Activated T-cell treated with anti-CD3 and anti-CD28 coated beads, Interleukin-2, amount 50 U/mL, for 48 hours (primary cell): ENCODE results near the gene C1QTNF1.
A peak's percentile ranks its signal among the peaks of the same experiment; 100 is the strongest.

Experiments
- DNase-seq, 2 experiments: peaks; one replicate each; pipeline ENCODE4 v3.0.0-alpha.2; 2020

C1QTNF1 gene

GRCh38 chr17:78993241-78993956 is 30.6 kb upstream of the C1QTNF1 start:
- DNase-seq = peak; percentile 75 to 76

DNA sequence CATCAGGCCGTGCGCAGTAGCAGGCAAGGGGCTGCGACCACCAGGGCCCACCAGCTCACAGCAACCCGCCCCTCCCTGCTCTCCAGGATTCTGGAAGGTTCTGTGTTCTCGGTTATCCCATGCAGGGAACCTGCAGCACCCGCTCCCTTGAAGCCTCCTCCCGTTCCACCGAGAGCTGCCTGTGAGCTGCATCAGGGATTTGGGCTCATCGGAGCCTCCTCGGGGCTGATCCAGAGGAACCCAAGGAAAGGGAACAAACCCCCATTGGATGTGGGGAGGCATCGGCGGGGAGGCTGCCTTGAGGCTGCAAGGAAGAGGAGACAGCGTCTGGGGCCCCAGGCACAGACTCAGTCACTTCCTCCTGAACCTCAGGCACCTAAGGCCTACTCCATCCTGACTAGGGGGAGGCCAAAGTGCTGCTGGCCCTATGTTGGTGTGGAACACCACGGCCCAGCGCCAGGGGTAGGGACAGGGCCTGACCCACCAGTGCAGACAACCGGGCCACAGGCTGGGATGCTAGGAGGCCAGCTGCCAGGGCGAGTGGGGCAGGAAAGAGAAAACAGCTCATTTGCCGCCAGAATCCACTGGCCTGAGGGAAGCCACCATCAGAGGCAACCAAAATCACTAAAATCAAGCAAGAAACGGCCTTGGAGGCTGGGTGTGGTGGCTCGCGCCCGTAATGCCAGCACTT is 29.8 kb upstream of the C1QTNF1 start:
- peak in 1 of 2 experiments; percentile 13 for DNase-seq

DNA sequence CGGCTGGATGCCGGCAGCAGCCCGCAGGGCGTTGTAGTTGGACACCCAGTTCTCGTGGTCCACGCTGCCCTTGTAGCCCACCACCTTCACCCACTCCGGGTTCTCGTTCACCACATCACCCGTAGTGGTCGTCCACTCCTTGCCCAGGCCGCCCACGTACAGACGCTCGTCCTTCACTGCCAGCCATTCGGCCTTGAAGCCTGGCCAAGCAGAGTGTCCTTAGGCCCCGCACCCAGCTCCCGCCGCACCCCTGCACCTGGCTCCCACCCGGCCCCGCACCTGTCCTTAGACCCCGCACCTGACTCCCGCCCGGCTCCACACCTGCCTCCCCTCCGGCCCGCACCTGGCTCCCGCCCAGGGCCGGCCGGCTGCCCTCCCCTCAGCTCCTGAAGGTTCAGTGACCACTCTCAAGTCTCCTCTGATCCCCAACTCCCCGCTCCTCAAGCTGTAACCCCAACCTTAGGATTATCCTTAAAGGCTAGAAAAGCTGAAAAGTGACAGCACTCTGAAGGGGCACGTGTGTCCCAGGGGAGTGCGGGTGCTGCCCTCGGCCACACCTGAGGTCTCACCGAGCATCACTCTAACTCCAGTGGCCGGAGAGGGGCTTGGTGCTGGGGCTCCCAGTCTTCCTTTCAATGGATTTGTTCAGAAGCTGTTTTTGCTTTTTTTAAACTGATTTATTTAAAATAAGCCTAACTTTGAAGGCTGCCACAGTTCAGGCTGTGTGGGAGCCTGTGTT is 28.8 kb upstream of the C1QTNF1 start:
- DNase-seq = peak in 1 of 2 experiments; percentile 10

DNA sequence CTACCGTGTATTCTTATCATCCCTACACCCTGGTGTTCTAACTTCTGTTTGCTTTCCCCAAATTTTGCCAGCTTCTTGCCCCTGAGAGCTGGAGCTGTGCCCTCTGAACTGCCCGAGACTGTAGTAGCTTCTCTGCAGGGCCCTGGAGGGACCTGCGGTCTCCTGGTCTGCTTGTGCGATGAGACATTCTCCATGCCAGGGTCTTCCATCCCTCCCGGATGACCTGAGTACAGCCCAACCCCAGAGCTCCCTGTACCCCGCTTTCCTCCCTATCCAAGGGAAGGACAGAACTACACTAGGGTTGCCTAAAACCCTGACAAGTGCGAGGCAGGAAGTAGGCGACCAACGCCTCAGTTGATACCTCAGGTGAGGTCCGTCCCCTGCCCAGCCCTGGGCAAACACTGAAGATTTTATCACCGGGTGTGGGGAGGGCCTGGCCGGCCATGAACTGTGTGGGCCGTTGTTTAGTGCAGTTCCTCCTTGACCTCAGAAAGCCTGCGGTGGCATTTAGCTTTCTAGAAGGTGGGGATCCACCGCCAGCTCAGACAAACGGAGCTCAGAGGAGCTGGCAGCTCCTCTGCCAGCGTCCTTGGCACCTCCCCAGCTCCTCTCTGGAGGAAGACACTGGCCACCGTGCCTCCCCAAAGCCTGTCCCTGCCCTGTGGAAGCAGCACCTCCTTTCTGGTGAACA is 28.1 kb upstream of the C1QTNF1 start:
- peak in 1 of 2 experiments; percentile 11 for DNase-seq

GRCh38 chr17:78996781-78997201 is 27.2 kb upstream of the C1QTNF1 start:
- no peak for DNase-seq

GRCh38 chr17:78997231-78997741 is 26.7 kb upstream of the C1QTNF1 start:
- peak in 1 of 2 experiments; percentile 10 for DNase-seq

GRCh38 chr17:78997881-78998280 is 26.1 kb upstream of the C1QTNF1 start:
- DNase-seq = peak in 1 of 2 experiments; percentile 9

DNA sequence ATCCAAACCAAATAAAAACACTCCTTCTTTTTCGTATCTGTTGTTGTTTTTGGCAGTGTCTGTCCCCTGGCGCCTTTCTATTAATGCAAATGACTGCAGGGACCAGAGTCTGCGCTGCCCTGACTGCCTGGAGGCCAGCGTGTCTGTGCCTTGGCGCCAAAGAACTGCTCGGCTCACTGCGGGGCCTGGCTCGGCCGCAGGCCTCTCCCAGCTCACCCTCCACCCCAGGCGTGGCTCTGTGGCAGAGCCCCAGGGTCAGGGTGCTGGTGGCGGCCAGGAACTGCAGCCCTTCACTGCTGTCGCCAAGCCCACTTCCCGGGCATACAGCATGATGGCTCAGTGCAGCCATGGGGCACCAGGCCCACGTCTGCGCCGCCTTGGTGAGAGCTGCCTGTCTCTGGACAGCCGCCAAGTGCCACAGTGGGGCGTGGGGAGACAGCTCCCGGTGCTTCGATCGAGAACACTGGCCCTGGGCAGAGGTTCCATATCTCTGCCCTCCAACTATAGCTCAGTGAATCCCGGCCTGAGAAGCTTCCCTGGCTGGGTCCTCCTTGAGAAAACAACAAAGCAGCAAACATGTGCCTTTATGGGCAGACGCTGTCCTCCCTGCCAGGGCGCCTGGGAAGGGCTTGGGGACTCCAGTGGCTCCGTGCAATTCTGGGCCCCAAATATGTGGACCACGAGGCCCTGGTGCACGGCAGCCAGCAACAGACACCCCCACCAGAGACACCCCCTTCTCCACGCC is 25.5 kb upstream of the C1QTNF1 start:
- peak in 1 of 2 experiments; percentile 13 for DNase-seq

DNA sequence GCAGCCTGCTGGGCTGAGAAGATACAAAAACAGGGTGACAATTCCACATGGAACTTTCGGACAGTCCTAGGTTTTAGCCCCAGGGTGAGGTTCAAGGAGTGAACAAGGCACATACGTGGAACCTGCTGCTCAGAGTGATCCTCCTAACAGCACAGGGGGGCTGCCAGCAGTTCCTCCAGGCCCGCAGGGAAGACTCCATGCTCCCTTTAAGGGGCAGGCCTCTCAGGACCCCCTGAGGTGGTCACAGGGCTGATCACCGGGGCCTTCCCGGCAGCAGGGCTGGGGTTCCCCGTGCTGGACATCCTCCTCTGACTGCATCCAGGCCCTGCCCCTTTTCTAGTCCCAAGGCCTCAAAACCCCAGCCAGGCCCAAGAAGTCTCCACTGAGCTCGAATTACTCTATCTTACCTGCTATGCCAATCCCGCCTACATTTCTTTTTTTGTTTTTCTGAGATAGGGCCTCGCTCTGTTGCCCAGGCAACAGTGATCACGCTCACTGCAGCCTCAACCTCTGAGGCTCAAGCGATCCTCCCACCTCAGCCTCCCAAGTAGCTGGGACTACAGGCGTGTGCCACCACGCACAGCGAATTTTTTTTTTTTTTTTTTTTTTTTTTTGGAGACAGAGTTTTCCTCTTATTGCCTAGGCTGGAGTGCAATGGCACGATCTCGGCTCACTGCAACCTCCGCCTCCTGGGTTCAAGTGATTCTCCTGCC is 24.8 kb upstream of the C1QTNF1 start:
- peak in 1 of 2 experiments; percentile 16 for DNase-seq

- DNase-seq = peak in 1 of 2 experiments; percentile 7
Measured at GRCh38 chr17:78999947-79000395, 24.0 kb upstream of the C1QTNF1 start.

DNA sequence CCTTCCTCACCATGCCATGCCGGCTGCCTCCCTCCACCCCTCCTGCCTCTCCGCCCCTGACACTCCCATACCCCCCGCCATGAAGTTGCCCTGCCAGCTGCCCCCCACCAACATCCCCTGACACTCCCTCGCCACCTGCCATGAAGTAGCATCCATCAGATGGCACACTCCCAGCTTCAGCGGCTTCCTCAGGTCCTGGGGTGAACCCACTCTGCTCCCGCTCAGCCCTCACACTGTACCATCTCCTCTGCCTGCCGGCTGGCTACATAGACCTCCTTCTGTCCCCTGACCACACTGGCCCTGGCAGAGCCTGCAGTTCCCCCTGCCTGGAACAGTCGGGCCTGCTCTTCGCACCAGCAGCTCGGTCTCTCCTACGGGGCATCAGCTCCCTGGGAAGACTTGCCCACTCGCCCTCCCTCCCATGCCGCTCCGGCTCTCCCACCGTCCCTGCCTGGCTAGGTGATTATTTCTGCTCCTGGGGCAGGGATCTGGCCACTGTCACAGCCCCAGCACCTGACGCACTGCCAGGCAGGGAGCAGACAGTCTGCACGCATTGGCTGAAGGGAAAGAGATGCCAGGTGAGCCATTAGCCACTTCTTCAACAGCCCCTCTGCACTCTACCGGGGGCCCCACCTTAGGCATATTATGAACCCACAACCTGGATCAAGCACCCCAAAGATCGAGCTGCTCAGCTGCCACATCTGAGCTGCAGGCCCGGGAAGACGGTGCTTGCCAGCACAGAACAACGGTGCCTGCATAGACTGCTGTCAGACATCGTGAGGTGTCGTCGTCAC is 23.4 kb upstream of the C1QTNF1 start:
- peak in 1 of 2 experiments; percentile 12 for DNase-seq

GRCh38 chr17:79001190-79002020 is 22.6 kb upstream of the C1QTNF1 start:
- DNase-seq = peak in 1 of 2 experiments; percentile 17

GRCh38 chr17:79002291-79002690 is 21.7 kb upstream of the C1QTNF1 start:
- DNase-seq = peak in 1 of 2 experiments; percentile 14

DNA sequence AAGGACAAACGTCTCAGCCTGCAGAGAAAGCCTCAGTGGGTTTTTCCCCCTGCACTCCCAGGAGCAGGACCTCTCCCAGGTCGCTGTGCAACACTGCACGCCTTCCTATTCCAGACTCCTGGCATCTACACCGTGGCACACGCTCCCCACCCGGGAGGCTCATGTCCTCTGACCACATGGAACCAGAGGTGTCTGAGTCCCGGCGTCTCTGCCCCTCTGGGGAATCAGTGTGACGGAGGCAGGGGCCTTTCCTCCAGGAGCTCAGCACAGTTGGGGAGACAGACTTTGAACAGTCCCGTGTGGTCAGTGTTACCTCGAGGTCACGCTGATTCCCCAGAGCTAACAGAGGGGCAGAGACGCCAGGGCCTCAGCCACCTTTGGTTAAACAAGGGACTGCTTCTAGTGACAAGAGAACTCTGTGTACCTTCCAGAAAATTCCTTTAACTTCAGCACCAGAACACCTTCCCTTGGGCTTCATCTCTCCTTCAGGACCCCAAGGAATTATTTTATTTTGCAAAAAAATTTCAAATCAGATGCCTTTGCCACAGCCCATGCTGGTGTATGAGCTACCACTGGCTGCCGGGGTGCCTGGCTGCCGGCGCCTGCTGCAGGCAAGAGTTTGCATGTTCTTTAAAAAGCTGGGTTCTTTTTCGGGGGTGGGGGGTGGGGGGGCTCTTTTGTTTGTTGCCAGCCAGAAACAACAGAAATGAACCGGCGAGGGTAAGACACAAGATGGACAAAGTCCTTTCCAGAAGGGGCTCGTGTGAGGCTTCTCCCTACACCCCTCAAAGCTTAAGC is 21.0 kb upstream of the C1QTNF1 start:
- no peak for DNase-seq

DNA sequence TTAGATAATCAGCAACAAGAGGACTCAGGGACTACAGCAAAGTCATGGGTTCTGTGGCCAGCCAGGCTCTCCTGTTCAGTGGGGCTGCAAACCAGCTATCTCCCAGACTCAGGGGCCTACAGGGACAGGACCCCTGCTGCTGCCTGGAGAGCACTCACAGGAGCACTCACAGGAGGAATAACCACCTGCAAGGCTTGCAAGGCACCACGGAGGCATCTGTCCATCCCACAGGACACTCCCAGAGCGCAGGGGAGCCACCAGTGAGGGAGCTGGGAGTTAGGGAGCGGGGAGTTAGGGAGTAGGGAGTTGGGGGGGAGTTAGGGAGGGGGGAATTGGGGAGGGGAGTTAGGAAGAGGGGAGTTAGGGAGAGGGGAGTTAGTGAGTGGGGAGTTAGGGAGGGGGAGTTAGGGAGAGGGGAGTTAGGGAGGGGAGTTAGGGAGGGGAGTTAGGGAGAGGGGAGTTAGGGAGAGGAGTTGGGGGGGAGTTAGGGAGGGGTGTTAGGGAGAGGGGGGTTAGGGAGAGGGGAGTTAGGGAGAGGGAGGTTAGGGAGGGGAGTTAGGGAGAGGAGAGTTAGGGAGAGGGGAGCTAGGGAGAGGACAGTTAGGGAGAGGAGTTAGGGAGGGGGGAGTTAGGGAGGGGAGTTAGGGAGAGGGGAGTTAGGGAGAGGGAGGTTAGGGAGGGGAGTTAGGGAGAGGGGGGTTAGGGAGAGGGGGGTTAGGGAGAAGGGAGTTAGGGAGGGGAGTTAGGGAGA is 20.1 kb upstream of the C1QTNF1 start:
- no peak for DNase-seq

DNA sequence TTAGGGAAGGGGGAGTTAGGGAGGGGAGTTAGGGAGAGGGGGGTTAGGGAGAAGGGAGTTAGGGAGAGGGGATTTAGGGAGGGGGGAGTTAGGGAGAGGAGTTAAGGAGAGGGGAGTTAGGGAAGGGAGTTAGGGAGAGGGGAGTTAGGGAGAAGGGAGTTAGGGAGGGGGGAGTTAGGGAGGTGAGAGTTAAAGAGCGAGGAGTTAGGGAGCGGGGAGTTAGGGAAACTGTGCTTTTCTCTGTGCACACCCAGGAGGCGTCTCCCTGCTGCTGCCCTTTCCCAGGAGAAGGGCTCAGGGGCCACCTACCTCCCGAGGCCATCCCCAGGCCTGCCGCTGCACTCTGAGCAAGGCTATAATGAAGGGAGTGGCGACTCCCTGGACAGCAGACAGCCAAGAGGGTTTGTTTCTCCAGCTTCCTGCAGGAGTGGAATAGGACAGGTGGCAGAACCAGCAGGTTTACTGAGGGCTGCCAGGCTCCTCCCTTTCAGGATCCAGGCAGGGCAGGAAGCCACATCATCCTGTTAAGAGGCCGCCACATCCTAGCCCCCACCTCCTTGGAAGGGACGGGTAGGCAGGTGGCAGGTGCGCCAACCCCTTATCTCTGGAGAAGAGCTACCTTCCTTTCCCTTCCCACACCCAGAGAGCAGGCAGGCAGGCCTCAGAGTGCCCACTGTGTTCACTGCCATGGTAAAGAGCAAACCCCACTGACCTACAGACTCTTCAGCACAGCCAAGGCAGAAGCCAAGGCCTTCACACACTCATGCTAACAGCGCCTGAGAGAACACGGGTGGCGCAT is 18.7 kb upstream of the C1QTNF1 start:
- DNase-seq = no peak

DNA sequence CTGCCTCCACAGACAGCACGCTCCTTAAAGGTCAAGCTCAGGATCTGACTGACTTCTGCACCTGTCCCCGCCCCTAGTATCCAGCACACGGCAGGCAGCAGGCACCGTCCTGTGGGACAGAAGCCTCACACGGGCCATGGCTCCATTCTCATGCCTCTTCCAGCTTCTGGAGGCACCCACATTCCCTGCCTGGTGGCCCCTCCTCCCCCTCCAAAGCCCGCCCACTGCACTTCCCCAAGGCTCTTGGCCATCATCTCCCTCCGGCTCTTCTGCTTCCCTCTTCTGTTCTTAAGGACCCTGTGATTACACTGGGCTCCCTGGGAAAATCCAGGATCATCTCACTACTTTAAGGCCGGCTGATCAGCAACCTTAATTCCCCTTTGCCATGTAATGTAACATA is 17.9 kb upstream of the C1QTNF1 start:
- DNase-seq = no peak
